OCI-LY1 (cell line): Measurements from ENCODE around the gene RAB14.

Experiments used
- H2AFZ ChIP-seq: fragments of 200-600 bp; sonication (generic), shearing (Covaris generic); 2 replicates; pipeline ENCODE4 v1.6.0; 2014; ENCODE audit warnings: antibody characterized with exemption, mild to moderate bottlenecking, low read length
- H3F3A ChIP-seq: fragments of 200-600 bp; sonication (generic), shearing (Covaris generic); 2 replicates; pipeline ENCODE4 v1.6.0; 2014; ENCODE audit warnings: mild to moderate bottlenecking, antibody characterized with exemption, low read length, moderate library complexity; ENCODE audit not compliant: insufficient read depth
- H3K27ac ChIP-seq: fragments of 200-600 bp; sonication (generic); 2 replicates; pipeline ENCODE4 v1.5.1; 2014; ENCODE audit warnings: low read length, mixed run types, mild to moderate bottlenecking, low read depth; ENCODE audit not compliant: poor library complexity, severe bottlenecking
- H3K27me3 ChIP-seq: fragments of 200-600 bp; sonication (generic); 2 replicates; pipeline ENCODE4 v1.6.0; 2014; ENCODE audit warnings: antibody characterized with exemption, mild to moderate bottlenecking, low read length, moderate library complexity; ENCODE audit not compliant: insufficient read depth
- H3K36me3 ChIP-seq: fragments of 200-600 bp; sonication (generic); 2 replicates; pipeline ENCODE4 v1.6.1; 2014; ENCODE audit warnings: mild to moderate bottlenecking, antibody characterized with exemption, low read length, moderate library complexity, mixed read lengths; ENCODE audit not compliant: insufficient read depth
- H3K4me1 ChIP-seq: fragments of 200-600 bp; sonication (generic); 2 replicates; pipeline ENCODE4 v1.5.1; 2014; ENCODE audit warnings: mild to moderate bottlenecking, low read length, moderate library complexity; ENCODE audit not compliant: insufficient read depth, severe bottlenecking
- H3K4me2 ChIP-seq: fragments of 200-600 bp; sonication (generic), shearing (Covaris generic); 2 replicates; pipeline ENCODE4 v1.6.1; 2014; ENCODE audit warnings: low read length
- H3K4me3 ChIP-seq: fragments of 200-600 bp; sonication (generic); 2 replicates; pipeline ENCODE4 v1.5.1; 2014; ENCODE audit warnings: low read length, low read depth, mild to moderate bottlenecking, mixed read lengths; ENCODE audit not compliant: poor library complexity, severe bottlenecking
- H3K79me2 ChIP-seq: fragments of 200-600 bp; shearing (Covaris generic); 2 replicates; pipeline ENCODE4 v1.6.1; 2016; ENCODE audit warnings: mixed run types, low read length, mixed read lengths; ENCODE audit not compliant: insufficient read depth
- H3K9ac ChIP-seq: fragments of 200-600 bp; sonication (generic), shearing (Covaris generic); 2 replicates; pipeline ENCODE4 v1.6.1; 2014; ENCODE audit warnings: mild to moderate bottlenecking, low read length, mixed read lengths
- H3K9me2 ChIP-seq: fragments of 200-600 bp; sonication (generic), shearing (Covaris generic); 2 replicates; pipeline ENCODE4 v1.6.1; 2014; ENCODE audit warnings: low read depth, mild to moderate bottlenecking, low read length, mixed read lengths
- H3K9me3 ChIP-seq: fragments of 200-600 bp; shearing (Covaris generic); 2 replicates; pipeline ENCODE4 v1.6.1; 2014; ENCODE audit warnings: low read length, mixed read lengths
- H4K20me1 ChIP-seq: fragments of 200-600 bp; sonication (generic), shearing (Covaris generic); 2 replicates; pipeline ENCODE4 v1.6.0; 2016; ENCODE audit warnings: mild to moderate bottlenecking, low read length; ENCODE audit not compliant: insufficient read depth
- CTCF ChIP-seq: fragments of 200-600 bp; sonication (generic), shearing (Covaris generic); IDR thresholded peaks from 2 replicates; pipeline ENCODE4 v1.5.1; 2017; ENCODE audit warnings: mild to moderate bottlenecking, antibody characterized with exemption, low read length, moderate library complexity, mixed read lengths
- EZH2 ChIP-seq: fragments of 200-600 bp; sonication (generic), shearing (Covaris generic); IDR thresholded peaks from 2 replicates; pipeline ENCODE4 v1.8.0; 2017; ENCODE audit warnings: borderline replicate concordance, mixed run types, mild to moderate bottlenecking, antibody characterized with exemption, low read length, moderate library complexity, mixed read lengths

The RAB14 gene

GRCh38 chr9:121185178-121185745 lies 16.4 kb downstream of the RAB14 start:
- Histone ChIP-seq H3K27me3 (no peaks in the 10 kb centered on the region), H3K79me2 (peaks cover 32% of the 10 kb centered on the region), H3K9me3 (no peaks in the 10 kb centered on the region), H3K9ac (no peak overlapping the region), H3K27ac (peak overlapping the region; percentile 64), H3K4me1 (peaks cover 70% of the 10 kb centered on the region), H3K36me3 (peaks cover 70% of the 10 kb centered on the region), H3F3A (no peaks in the 10 kb centered on the region), H3K4me3 (no peak overlapping the region), H4K20me1 (no peaks in the 10 kb centered on the region), H3K4me2 (peak overlapping the region; percentile 24; the same call in 1 of the 2 replicates), H3K9me2 (no peaks in the 10 kb centered on the region), H2AFZ (no peak overlapping the region)
- TF ChIP-seq CTCF (no peak; the same call in 1 of the 2 replicates), EZH2 (no peak)

- TF ChIP-seq CTCF (no peak), EZH2 (no peak)
Observed at GRCh38 chr9:121184463-121184862, 17.2 kb downstream of the RAB14 start.

GRCh38 chr9:121183666-121184423 lies 17.8 kb downstream of the RAB14 start:
- no peaks in the 10 kb centered on the region for H3K9me2 ChIP-seq
- peak overlapping the region; percentile 71 for H3K27ac ChIP-seq
- H3K4me2 ChIP-seq, result peak overlapping the region; percentile 39; the same call in 1 of the 2 replicates
- TF ChIP-seq EZH2 (no peak), CTCF (no peak)
- H3K79me2 ChIP-seq, result peaks cover 18% of the 10 kb centered on the region; the same call in 1 of the 2 replicates
- H2AFZ ChIP-seq, result no peak overlapping the region
- H3K9me3 ChIP-seq, result no peaks in the 10 kb centered on the region
- H3K4me3 ChIP-seq, result no peak overlapping the region
- H3K9ac ChIP-seq, result peak overlapping the region; percentile 13; the same call in 1 of the 2 replicates
- no peaks in the 10 kb centered on the region for H4K20me1 ChIP-seq
- H3K27me3 ChIP-seq, result no peaks in the 10 kb centered on the region
- H3F3A ChIP-seq, result 0 out of 2 replicates have a peak, but pooled peaks cover 2% of the 10 kb centered on the region
- H3K4me1 ChIP-seq, result peaks cover 59% of the 10 kb centered on the region
- H3K36me3 ChIP-seq, result peaks cover 74% of the 10 kb centered on the region

More at GRCh38 chr9:121184463-121184862, 17.2 kb downstream of the RAB14 start:
- no peaks in the 10 kb centered on the region for H3K9me2 ChIP-seq
- H3K79me2 ChIP-seq, result peaks cover 24% of the 10 kb centered on the region
- H2AFZ ChIP-seq, result no peak overlapping the region
- H4K20me1 ChIP-seq, result no peaks in the 10 kb centered on the region
- H3K9ac ChIP-seq, result no peak overlapping the region
- H3F3A ChIP-seq, result no peaks in the 10 kb centered on the region
- peaks cover 74% of the 10 kb centered on the region for H3K36me3 ChIP-seq
- no peak overlapping the region for H3K4me3 ChIP-seq
- no peaks in the 10 kb centered on the region for H3K27me3 ChIP-seq
- no peak overlapping the region for H3K27ac ChIP-seq
- no peak overlapping the region for H3K4me2 ChIP-seq
- H3K9me3 ChIP-seq, result no peaks in the 10 kb centered on the region
- peaks cover 65% of the 10 kb centered on the region for H3K4me1 ChIP-seq
